ENCODE data around the gene NBEA. TPM values are rescaled to one million over a fixed set of nuclear protein-coding genes. Genes with fewer than 3 reads are reported as not detected.

The NBEA gene
- total RNA-seq, 4 donors from 2014 or later = 0.34 to 10.3 (median 2.4) TPM

DNA sequence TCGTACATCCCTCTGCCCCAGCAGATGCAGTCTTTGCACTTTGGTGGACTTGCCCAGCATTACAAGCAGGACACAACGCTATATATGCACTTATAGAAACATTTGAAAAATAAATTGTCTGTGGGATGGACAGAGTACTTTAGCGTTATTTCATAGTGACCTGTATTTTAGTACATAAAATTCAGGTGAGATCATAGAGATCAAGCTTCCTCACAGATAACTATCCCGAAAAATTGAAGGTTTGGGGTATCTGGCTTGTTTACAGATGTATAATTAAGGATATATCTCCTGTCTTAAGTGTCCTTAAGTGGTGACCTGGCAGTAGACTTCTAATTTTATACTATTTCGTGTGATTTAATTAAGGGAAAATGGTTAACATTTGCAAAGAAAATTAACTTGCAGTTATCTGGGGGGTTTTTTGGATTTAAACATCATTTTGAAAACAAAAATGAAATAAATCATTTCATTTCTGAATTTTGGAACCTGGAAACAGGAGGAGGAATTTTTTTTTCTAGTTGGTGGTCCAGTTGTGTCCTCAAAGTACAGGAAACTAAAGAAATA is 535.4 kb downstream of the NBEA start:
- no peaks in the 10 kb centered on the region for H3K9me3 ChIP-seq
- H3K27me3 ChIP-seq = peaks cover 0 to 75% (median 7%) of the 10 kb centered on the region in 4 donors
- peaks cover 0 to 32% (median 0%) of the 10 kb centered on the region in 3 donors for H3K4me1 ChIP-seq
- DNase-seq = no peak
- intact Hi-C loops (cut with DNase I) = no loop called here
- no peak overlapping the region for H3K27ac ChIP-seq
- TF ChIP-seq POLR2A (IDR thresholded peaks at IDR 0.05) = no peak
- TF ChIP-seq, protein P1, sequence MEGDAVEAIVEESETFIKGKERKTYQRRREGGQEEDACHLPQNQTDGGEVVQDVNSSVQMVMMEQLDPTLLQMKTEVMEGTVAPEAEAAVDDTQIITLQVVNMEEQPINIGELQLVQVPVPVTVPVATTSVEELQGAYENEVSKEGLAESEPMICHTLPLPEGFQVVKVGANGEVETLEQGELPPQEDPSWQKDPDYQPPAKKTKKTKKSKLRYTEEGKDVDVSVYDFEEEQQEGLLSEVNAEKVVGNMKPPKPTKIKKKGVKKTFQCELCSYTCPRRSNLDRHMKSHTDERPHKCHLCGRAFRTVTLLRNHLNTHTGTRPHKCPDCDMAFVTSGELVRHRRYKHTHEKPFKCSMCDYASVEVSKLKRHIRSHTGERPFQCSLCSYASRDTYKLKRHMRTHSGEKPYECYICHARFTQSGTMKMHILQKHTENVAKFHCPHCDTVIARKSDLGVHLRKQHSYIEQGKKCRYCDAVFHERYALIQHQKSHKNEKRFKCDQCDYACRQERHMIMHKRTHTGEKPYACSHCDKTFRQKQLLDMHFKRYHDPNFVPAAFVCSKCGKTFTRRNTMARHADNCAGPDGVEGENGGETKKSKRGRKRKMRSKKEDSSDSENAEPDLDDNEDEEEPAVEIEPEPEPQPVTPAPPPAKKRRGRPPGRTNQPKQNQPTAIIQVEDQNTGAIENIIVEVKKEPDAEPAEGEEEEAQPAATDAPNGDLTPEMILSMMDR (IDR thresholded peaks at IDR 0.05) = no peak
- H3K36me3 ChIP-seq = no peaks in the 10 kb centered on the region
- H3K4me3 ChIP-seq = no peak overlapping the region
- WGBS, 2 donors = 52 to 60% methylated on average over 5 of the region's 5 CpGs

DNA sequence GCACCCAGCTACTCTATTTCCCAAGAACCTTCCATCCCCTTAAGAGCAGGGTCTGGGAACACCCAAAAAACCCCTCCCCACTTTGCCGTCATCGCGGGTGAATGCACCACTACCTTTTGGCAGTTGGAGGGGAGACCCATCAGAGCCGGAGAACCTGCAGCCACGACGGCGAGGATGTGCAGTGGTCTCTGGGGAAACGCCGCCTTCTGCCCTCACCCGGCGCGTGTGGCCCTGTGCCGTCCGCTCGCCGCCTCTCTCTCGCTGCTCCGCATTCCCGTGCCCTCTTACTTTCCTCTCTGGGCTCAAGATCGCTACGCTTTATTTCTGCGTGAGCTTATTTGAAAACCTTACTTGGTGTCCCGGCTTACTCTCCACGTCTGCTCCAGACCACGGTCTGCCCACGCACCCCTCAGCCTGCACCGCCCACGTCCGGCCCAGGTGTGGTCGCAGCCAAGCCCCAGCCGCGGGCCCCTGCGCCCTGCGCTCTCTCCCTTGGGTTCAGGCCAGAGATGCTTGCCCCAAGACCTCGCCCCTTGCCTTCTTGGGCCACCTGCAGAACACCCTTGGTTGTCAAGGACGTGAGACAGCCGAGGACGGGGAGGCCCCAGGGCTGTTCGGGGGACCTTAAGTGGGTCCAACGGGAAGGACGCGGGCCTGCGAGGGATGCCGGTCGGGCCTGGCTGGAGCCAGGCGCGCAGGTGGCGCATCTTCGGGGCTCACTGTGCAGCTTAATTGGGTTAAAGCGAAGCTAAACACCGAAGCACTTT is 536.4 kb downstream of the NBEA start:
- Histone ChIP-seq H3K27me3 (peaks cover 0 to 65% (median 7%) of the 10 kb centered on the region in 4 donors), H3K36me3 (no peaks in the 10 kb centered on the region), H3K27ac (no peak overlapping the region), H3K4me1 (peaks cover 0 to 32% (median 0%) of the 10 kb centered on the region in 3 donors), H3K4me3 (peak overlapping the region in 1 of 4 donors; percentile 7), H3K9me3 (no peaks in the 10 kb centered on the region)
- no peak for DNase-seq
- 46 to 49% methylated on average over 27 to 45 of the region's 51 CpGs for WGBS, 2 donors
- intact Hi-C loops (cut with DNase I) = no loop called here
- TF ChIP-seq POLR2A (IDR thresholded peaks at IDR 0.05) = no peak
- TF ChIP-seq, protein P1 (IDR thresholded peaks at IDR 0.05) = no peak

DNA sequence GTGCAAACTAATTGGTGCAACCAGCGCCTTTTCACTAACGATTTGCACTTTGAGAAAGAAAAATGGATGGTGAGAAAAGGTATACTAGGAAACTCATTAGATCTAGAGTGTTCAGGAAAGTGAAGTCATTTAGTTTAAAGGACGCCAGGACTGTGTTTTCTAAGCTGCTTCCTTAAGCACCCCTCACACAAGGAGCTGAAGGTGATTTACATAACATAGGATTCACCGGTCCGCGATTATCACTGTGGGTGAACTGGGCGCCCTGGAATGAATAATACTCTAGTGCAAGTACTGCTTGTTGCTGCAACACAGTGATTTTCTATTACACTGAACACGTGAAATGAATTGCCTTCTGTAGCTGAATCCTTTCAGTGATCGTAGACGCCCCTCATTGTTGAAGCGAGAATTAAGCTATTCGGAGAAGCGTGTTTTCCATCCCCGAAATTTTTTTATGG is 537.0 kb downstream of the NBEA start:
- Histone ChIP-seq H3K4me3 (no peak overlapping the region), H3K4me1 (peaks cover 0 to 32% (median 0%) of the 10 kb centered on the region in 3 donors), H3K27ac (no peak overlapping the region), H3K36me3 (no peaks in the 10 kb centered on the region), H3K27me3 (peaks cover 0 to 59% (median 7%) of the 10 kb centered on the region in 4 donors), H3K9me3 (no peaks in the 10 kb centered on the region)
- 69 to 77% methylated on average over 14 of the region's 14 CpGs for WGBS, 2 donors
- intact Hi-C loops (cut with DNase I) = no loop called here
- TF ChIP-seq, protein P1 (IDR thresholded peaks at IDR 0.05) = no peak
- TF ChIP-seq POLR2A (IDR thresholded peaks at IDR 0.05) = no peak
- DNase-seq = no peak

DNA sequence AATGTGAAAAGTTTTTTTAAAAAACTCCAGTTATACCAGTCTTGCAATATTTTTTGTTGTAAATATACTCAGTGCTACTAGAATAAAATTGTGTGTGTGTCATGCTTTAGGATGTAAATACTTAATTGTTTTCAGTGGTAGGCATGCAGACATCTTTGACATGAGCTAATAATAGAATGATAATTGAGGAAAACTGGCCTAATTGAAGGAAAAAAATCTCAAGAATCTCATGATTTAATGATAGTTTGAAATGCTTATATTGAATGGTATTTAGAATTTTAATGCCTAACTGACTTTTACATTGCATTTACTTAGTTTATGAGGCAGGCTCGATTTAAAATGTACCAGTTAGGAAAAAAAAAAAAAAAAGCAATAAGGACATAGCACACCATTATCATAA is 537.6 kb downstream of the NBEA start:
- WGBS, 2 donors = 68 to 71% methylated on average over 1 of the region's 1 CpG
- Histone ChIP-seq H3K27me3 (peaks cover 0 to 53% (median 6%) of the 10 kb centered on the region in 4 donors), H3K4me3 (no peak overlapping the region), H3K9me3 (no peaks in the 10 kb centered on the region), H3K27ac (no peak overlapping the region), H3K36me3 (no peaks in the 10 kb centered on the region), H3K4me1 (peaks cover 0 to 30% (median 0%) of the 10 kb centered on the region in 3 donors)
- TF ChIP-seq POLR2A (IDR thresholded peaks at IDR 0.05) = no peak
- TF ChIP-seq, protein P1 (IDR thresholded peaks at IDR 0.05) = no peak
- intact Hi-C loops (cut with DNase I) = no loop called here
- no peak for DNase-seq

DNA sequence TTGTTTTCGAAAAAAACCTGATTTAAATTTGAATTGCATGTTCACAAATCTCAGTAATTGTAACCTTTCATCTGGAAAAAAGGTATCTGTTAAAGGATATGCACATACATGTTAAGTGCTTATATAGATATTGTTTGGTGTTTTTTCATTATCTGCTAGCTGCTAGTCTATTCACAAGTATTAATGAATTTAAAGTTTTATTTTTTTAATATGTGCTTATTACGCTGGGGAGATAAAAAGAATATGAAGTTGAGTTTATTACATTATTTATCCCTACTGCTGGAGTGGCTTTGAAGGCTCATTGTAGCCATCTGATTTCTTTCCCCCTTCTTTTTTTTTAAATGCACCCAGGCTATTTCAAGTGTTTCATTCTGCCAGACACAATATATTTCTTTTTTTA is 538.3 kb downstream of the NBEA start:
- 81 to 91% methylated on average over 2 of the region's 2 CpGs for WGBS, 2 donors
- H3K9me3 ChIP-seq = no peaks in the 10 kb centered on the region
- intact Hi-C loops (cut with DNase I) = no loop called here
- peaks cover 0 to 24% (median 0%) of the 10 kb centered on the region in 3 donors for H3K4me1 ChIP-seq
- TF ChIP-seq, protein P1 (IDR thresholded peaks at IDR 0.05) = no peak
- TF ChIP-seq POLR2A (IDR thresholded peaks at IDR 0.05) = no peak
- H3K4me3 ChIP-seq = no peak overlapping the region
- no peaks in the 10 kb centered on the region for H3K36me3 ChIP-seq
- H3K27me3 ChIP-seq = peaks cover 0 to 46% (median 5%) of the 10 kb centered on the region in 4 donors
- H3K27ac ChIP-seq = no peak overlapping the region
- DNase-seq = no peak
